Activated CD8-positive, alpha-beta memory T cell treated with anti-CD3 and anti-CD28 coated beads, Interleukin-2, amount 50 U/mL, for 48 hours (primary cell): ENCODE data around the gene LUZP2.

Source experiments
- DNase-seq: peaks from one replicate; pipeline ENCODE4 v3.0.0-alpha.2; 2020

Gene LUZP2

GRCh38 chr11:24636291-24636629 is 139.4 kb downstream of the LUZP2 start:
- no peak for DNase-seq

GRCh38 chr11:24637520-24637919 is 140.7 kb downstream of the LUZP2 start:
- no peak for DNase-seq

GRCh38 chr11:24642648-24643047 is 145.8 kb downstream of the LUZP2 start:
- no peak for DNase-seq

GRCh38 chr11:24645563-24645962 is 148.7 kb downstream of the LUZP2 start:
- DNase-seq = no peak

GRCh38 chr11:24651873-24652272 is 155.0 kb downstream of the LUZP2 start:
- no peak for DNase-seq

- no peak for DNase-seq
Measured at GRCh38 chr11:24653901-24654300, 157.0 kb downstream of the LUZP2 start.

- no peak for DNase-seq
Measured at GRCh38 chr11:24661331-24661730, 164.5 kb downstream of the LUZP2 start.

- DNase-seq = no peak
Measured at GRCh38 chr11:24664399-24664798, 167.5 kb downstream of the LUZP2 start.

- DNase-seq = no peak
Measured at GRCh38 chr11:24667353-24667968, 170.6 kb downstream of the LUZP2 start.

- DNase-seq = no peak
Measured at GRCh38 chr11:24678703-24679348, 182.0 kb downstream of the LUZP2 start.

GRCh38 chr11:24679821-24680351 is 183.0 kb downstream of the LUZP2 start:
- no peak for DNase-seq

- no peak for DNase-seq
Measured at GRCh38 chr11:24683583-24683982, 186.7 kb downstream of the LUZP2 start.

- DNase-seq = no peak
Measured at GRCh38 chr11:24685821-24686220, 189.0 kb downstream of the LUZP2 start.

GRCh38 chr11:24687531-24688147 is 190.8 kb downstream of the LUZP2 start:
- DNase-seq = no peak

GRCh38 chr11:24688981-24689380 is 192.1 kb downstream of the LUZP2 start:
- DNase-seq = no peak

- no peak for DNase-seq
Measured at GRCh38 chr11:24697522-24698111, 200.8 kb downstream of the LUZP2 start.

- DNase-seq = no peak
Measured at GRCh38 chr11:24704716-24705115, 207.9 kb downstream of the LUZP2 start.

GRCh38 chr11:24705474-24705873 is 208.6 kb downstream of the LUZP2 start:
- DNase-seq = no peak

- no peak for DNase-seq
Measured at GRCh38 chr11:24708616-24709015, 211.8 kb downstream of the LUZP2 start.

GRCh38 chr11:24709928-24710565 is 213.2 kb downstream of the LUZP2 start:
- DNase-seq = no peak

GRCh38 chr11:24714601-24715000 is 217.7 kb downstream of the LUZP2 start:
- DNase-seq = no peak

GRCh38 chr11:24716403-24716802 is 219.6 kb downstream of the LUZP2 start:
- no peak for DNase-seq

- no peak for DNase-seq
Measured at GRCh38 chr11:24723231-24723630, 226.4 kb downstream of the LUZP2 start.
